ENCODE data around the gene HIVEP3. TPM values are rescaled to one million over a fixed set of nuclear protein-coding genes. Genes with fewer than 3 reads are reported as not detected.

Gene HIVEP3
- total RNA-seq, 1 experiment from 2014 or later, result 3.1 TPM

- BruUV-seq (replicated peaks), result no TSS peak
- H3K4me1 ChIP-seq (ENCODE audit: insufficient read depth, low read length, poor library complexity, severe bottlenecking), result no peaks in the 10 kb centered on the region
- TF ChIP-seq CTCF (conservative IDR thresholded peaks at IDR 0.05; ENCODE audit: low read depth, low read length) (no peak), EZH2 (IDR thresholded peaks at IDR 0.05; ENCODE audit: borderline replicate concordance, low read depth, low read length, poor library complexity, severe bottlenecking) (no peak)
- H3K4me3 ChIP-seq (ENCODE audit: low read depth, low read length, poor library complexity, severe bottlenecking), result no peak overlapping the region
- H3K27me3 ChIP-seq (replicated peaks; ENCODE audit: insufficient read depth, low read depth, low read length, poor library complexity), result no peaks in the 10 kb centered on the region
- no peaks in the 10 kb centered on the region for H3K36me3 ChIP-seq (ENCODE audit: insufficient read depth, low read length, poor library complexity, severe bottlenecking)
- H3K9me3 ChIP-seq (ENCODE audit: low read depth, low read length, poor library complexity, severe bottlenecking), result no peaks in the 10 kb centered on the region
- H3K27ac ChIP-seq (ENCODE audit: low read depth, low read length, poor library complexity, severe bottlenecking), result no peak overlapping the region
- POLR2A ChIA-PET (ENCODE audit: low non-redundant PET), result no interaction called here
- no peak for DNase-seq (ENCODE audit: low spot score)
- CTCF ChIA-PET, result no interaction called here
- intact Hi-C loops (cut with micrococcal nuclease; ENCODE audit: unreplicated experiment), result no loop called here
These were observed 372.5 kb downstream of the HIVEP3 start for GRCh38 chr1:41545996-41546832.

- intact Hi-C loops (cut with micrococcal nuclease; ENCODE audit: unreplicated experiment), result no loop called here
- H3K4me1 ChIP-seq (ENCODE audit: insufficient read depth, low read length, poor library complexity, severe bottlenecking), result no peaks in the 10 kb centered on the region
These were observed 376.4 kb downstream of the HIVEP3 start for GRCh38 chr1:41542196-41542930.

GRCh38 chr1:41541592-41541952, 377.1 kb downstream of the HIVEP3 start:
- POLR2A ChIA-PET (ENCODE audit: low non-redundant PET), result no interaction called here

More at GRCh38 chr1:41542196-41542930, 376.4 kb downstream of the HIVEP3 start:
- H3K36me3 ChIP-seq (ENCODE audit: insufficient read depth, low read length, poor library complexity, severe bottlenecking), result no peaks in the 10 kb centered on the region
- H3K4me3 ChIP-seq (ENCODE audit: low read depth, low read length, poor library complexity, severe bottlenecking), result no peak overlapping the region
- no peak overlapping the region for H3K27ac ChIP-seq (ENCODE audit: low read depth, low read length, poor library complexity, severe bottlenecking)
- no TSS peak for BruUV-seq (replicated peaks)
- TF ChIP-seq EZH2 (IDR thresholded peaks at IDR 0.05; ENCODE audit: borderline replicate concordance, low read depth, low read length, poor library complexity, severe bottlenecking), result no peak
- TF ChIP-seq CTCF (conservative IDR thresholded peaks at IDR 0.05; ENCODE audit: low read depth, low read length), result no peak
- no peaks in the 10 kb centered on the region for H3K9me3 ChIP-seq (ENCODE audit: low read depth, low read length, poor library complexity, severe bottlenecking)
- no peaks in the 10 kb centered on the region for H3K27me3 ChIP-seq (replicated peaks; ENCODE audit: insufficient read depth, low read depth, low read length, poor library complexity)
- DNase-seq (ENCODE audit: low spot score), result no peak
- ChIA-PET POLR2A (ENCODE audit: low non-redundant PET) (no interaction called here), CTCF (no interaction called here)

More at GRCh38 chr1:41541592-41541952, 377.1 kb downstream of the HIVEP3 start:
- intact Hi-C loops (cut with micrococcal nuclease; ENCODE audit: unreplicated experiment), result no loop called here
- Histone ChIP-seq H3K9me3 (ENCODE audit: low read depth, low read length, poor library complexity, severe bottlenecking) (no peaks in the 10 kb centered on the region), H3K27ac (ENCODE audit: low read depth, low read length, poor library complexity, severe bottlenecking) (no peak overlapping the region), H3K27me3 (replicated peaks; ENCODE audit: insufficient read depth, low read depth, low read length, poor library complexity) (no peaks in the 10 kb centered on the region), H3K4me3 (ENCODE audit: low read depth, low read length, poor library complexity, severe bottlenecking) (no peak overlapping the region), H3K36me3 (ENCODE audit: insufficient read depth, low read length, poor library complexity, severe bottlenecking) (no peaks in the 10 kb centered on the region), H3K4me1 (ENCODE audit: insufficient read depth, low read length, poor library complexity, severe bottlenecking) (no peaks in the 10 kb centered on the region)
- DNase-seq (ENCODE audit: low spot score), result no peak
- CTCF ChIA-PET, result no interaction called here
- no TSS peak for BruUV-seq (replicated peaks)
- TF ChIP-seq CTCF (conservative IDR thresholded peaks at IDR 0.05; ENCODE audit: low read depth, low read length), result no peak
- TF ChIP-seq EZH2 (IDR thresholded peaks at IDR 0.05; ENCODE audit: borderline replicate concordance, low read depth, low read length, poor library complexity, severe bottlenecking), result no peak
